DND-41 (cell line): ENCODE data around the gene NOS1AP.

Experiments
- ATAC-seq: fragments of 200-7000 bp; cut with Tn5 transposase; 3 replicates; pipeline ENCODE4 v1.9.1; 2021; ENCODE audit warnings: low read depth; ENCODE audit not compliant: insufficient read depth
- DNase-seq: peaks from one replicate; pipeline ENCODE4 v3.0.0-alpha.2; 2020
- H2AFZ ChIP-seq: 2 replicates; pipeline ENCODE4 v1.6.0; 2012; ENCODE audit warnings: low read depth, low read length
- H3K27ac ChIP-seq: 2 replicates; pipeline ENCODE4 v1.5.1; 2012; ENCODE audit warnings: low read length, inconsistent platforms
- H3K27me3 ChIP-seq: fragments of 200-600 bp; sonication (generic); 2 replicates; pipeline ENCODE4 v1.6.0; 2012; ENCODE audit warnings: low read length, mild to moderate bottlenecking, inconsistent platforms; ENCODE audit not compliant: insufficient read depth, poor library complexity
- H3K36me3 ChIP-seq: 2 replicates; pipeline ENCODE4 v1.5.1; 2012; ENCODE audit warnings: low read length, inconsistent platforms; ENCODE audit not compliant: insufficient read depth
- H3K4me1 ChIP-seq: 2 replicates; pipeline ENCODE4 v1.5.1; 2012; ENCODE audit warnings: mild to moderate bottlenecking, low read length; ENCODE audit not compliant: insufficient read depth
- H3K4me2 ChIP-seq: 2 replicates; pipeline ENCODE4 v1.6.0; 2012; ENCODE audit warnings: mild to moderate bottlenecking, moderate library complexity, low read length, inconsistent platforms; ENCODE audit not compliant: insufficient read depth
- H3K4me3 ChIP-seq, 2 experiments: fragments of 200-600 bp in 1 of 2; shearing (Covaris generic) in 1 of 2; 2 replicates each; pipeline ENCODE4 v1.5.1; 2012 to 2016; ENCODE audit warnings: inconsistent platforms in 2 of 2, low read length in 2 of 2, mild to moderate bottlenecking in 2 of 2, low read depth in 1 of 2, moderate library complexity in 1 of 2
- H3K79me2 ChIP-seq: 2 replicates; pipeline ENCODE4 v1.6.0; 2012; ENCODE audit warnings: low read length, inconsistent platforms; ENCODE audit not compliant: insufficient read depth
- H3K9ac ChIP-seq: 2 replicates; pipeline ENCODE4 v1.6.0; 2012; ENCODE audit warnings: low read depth, mild to moderate bottlenecking, inconsistent platforms, low read length, moderate library complexity
- H3K9me3 ChIP-seq: 2 replicates; pipeline ENCODE4 v1.5.1; 2012; ENCODE audit warnings: low read length, moderate library complexity, mild to moderate bottlenecking, inconsistent platforms; ENCODE audit not compliant: insufficient read depth, severe bottlenecking
- H4K20me1 ChIP-seq: 2 replicates; pipeline ENCODE4 v1.6.0; 2012; ENCODE audit warnings: low read length; ENCODE audit not compliant: insufficient read depth
- CTCF ChIP-seq: IDR thresholded peaks from 2 replicates; pipeline ENCODE4 v1.5.1; 2012; ENCODE audit warnings: borderline replicate concordance, low read length, moderate library complexity, mild to moderate bottlenecking; ENCODE audit not compliant: poor library complexity, severe bottlenecking; ENCODE audit errors: extremely low read depth
- EZH2 ChIP-seq: IDR thresholded peaks from 3 replicates; pipeline ENCODE4 v1.6.1; 2012; ENCODE audit warnings: borderline replicate concordance, low read depth, mild to moderate bottlenecking, moderate library complexity, low read length, inconsistent platforms; ENCODE audit not compliant: severe bottlenecking

NOS1AP gene

GRCh38 chr1:162182090-162182489 is 112.6 kb downstream of the NOS1AP start:
- Histone ChIP-seq H3K9ac (no peak overlapping the region), H3K4me3 (no peak overlapping the region), H3K4me1 (no peaks in the 10 kb centered on the region), H3K9me3 (no peaks in the 10 kb centered on the region), H3K27me3 (peaks cover 11% of the 10 kb centered on the region), H4K20me1 (no peaks in the 10 kb centered on the region), H3K79me2 (no peaks in the 10 kb centered on the region), H3K27ac (no peak overlapping the region), H3K4me2 (no peak overlapping the region), H3K36me3 (no peaks in the 10 kb centered on the region), H2AFZ (no peak overlapping the region)
- DNase-seq = no peak
- TF ChIP-seq EZH2 (no peak), CTCF (no peak)
- no peak for ATAC-seq

- no peaks in the 10 kb centered on the region for H4K20me1 ChIP-seq
- H3K27me3 ChIP-seq = peaks cover 5% of the 10 kb centered on the region
- H3K4me3 ChIP-seq = no peak overlapping the region
- H3K9me3 ChIP-seq = no peaks in the 10 kb centered on the region
- H3K9ac ChIP-seq = no peak overlapping the region
- H3K4me1 ChIP-seq = no peaks in the 10 kb centered on the region
- no peak for ATAC-seq
- no peak overlapping the region for H2AFZ ChIP-seq
- H3K36me3 ChIP-seq = no peaks in the 10 kb centered on the region
- no peak for DNase-seq
- TF ChIP-seq EZH2 = no peak
- no peak for TF ChIP-seq CTCF
- H3K4me2 ChIP-seq = no peak overlapping the region
- H3K27ac ChIP-seq = no peak overlapping the region
- H3K79me2 ChIP-seq = no peaks in the 10 kb centered on the region
These were observed 116.0 kb downstream of the NOS1AP start for GRCh38 chr1:162185314-162186025.

GRCh38 chr1:162186026-162186374 is 116.5 kb downstream of the NOS1AP start:
- Histone ChIP-seq H3K9ac (no peak overlapping the region), H4K20me1 (no peaks in the 10 kb centered on the region), H3K4me2 (no peak overlapping the region), H2AFZ (no peak overlapping the region), H3K36me3 (no peaks in the 10 kb centered on the region), H3K79me2 (no peaks in the 10 kb centered on the region), H3K27ac (no peak overlapping the region), H3K4me3 (no peak overlapping the region), H3K9me3 (no peaks in the 10 kb centered on the region), H3K27me3 (peaks cover 5% of the 10 kb centered on the region), H3K4me1 (no peaks in the 10 kb centered on the region)
- TF ChIP-seq CTCF (no peak), EZH2 (no peak)
- DNase-seq (no peak), ATAC-seq (no peak)

- H3K27ac ChIP-seq = no peak overlapping the region
- H3K36me3 ChIP-seq = no peaks in the 10 kb centered on the region
- no peaks in the 10 kb centered on the region for H3K4me1 ChIP-seq
- H4K20me1 ChIP-seq = no peaks in the 10 kb centered on the region
- no peak overlapping the region for H3K4me2 ChIP-seq
- no peaks in the 10 kb centered on the region for H3K79me2 ChIP-seq
- H3K4me3 ChIP-seq = no peak overlapping the region
- no peaks in the 10 kb centered on the region for H3K9me3 ChIP-seq
- DNase-seq (no peak), ATAC-seq (no peak)
- no peak for TF ChIP-seq CTCF
- TF ChIP-seq EZH2 = no peak
- peaks cover 9% of the 10 kb centered on the region for H3K27me3 ChIP-seq
- no peak overlapping the region for H2AFZ ChIP-seq
- no peak overlapping the region for H3K9ac ChIP-seq
These were observed 116.9 kb downstream of the NOS1AP start for GRCh38 chr1:162186406-162186805.
